AG09309 (cell line): ENCODE results near the gene LAD1.

Experiments used
- DNase-seq: peaks from one replicate; pipeline ENCODE4 v3.0.0-alpha.2; 2010; ENCODE audit warnings: low read depth
- H3K4me3 ChIP-seq: 2 replicates; pipeline ENCODE4 v1.5.1; 2011; ENCODE audit warnings: mild to moderate bottlenecking, low read depth, low read length, moderate library complexity; ENCODE audit not compliant: control insufficient read depth
- CTCF ChIP-seq: IDR thresholded peaks from 2 replicates; pipeline ENCODE4 v1.5.1; 2011; ENCODE audit warnings: mild to moderate bottlenecking, low read depth, low read length, inconsistent platforms; ENCODE audit not compliant: insufficient read depth, control insufficient read depth; ENCODE audit errors: missing control alignments

Gene LAD1

GRCh38 chr1:201396861-201397464 lies 2.2 kb downstream of the LAD1 start:
- no peak for TF ChIP-seq CTCF
- DNase-seq = no peak
- H3K4me3 ChIP-seq = no peak overlapping the region

GRCh38 chr1:201395936-201396335 lies 3.2 kb downstream of the LAD1 start:
- no peak overlapping the region for H3K4me3 ChIP-seq
- DNase-seq = no peak
- TF ChIP-seq CTCF = no peak

- no peak for TF ChIP-seq CTCF
- no peak overlapping the region for H3K4me3 ChIP-seq
- no peak for DNase-seq
Measured at GRCh38 chr1:201394591-201394990, 4.5 kb downstream of the LAD1 start.

- DNase-seq = no peak
- TF ChIP-seq CTCF = no peak
- H3K4me3 ChIP-seq = no peak overlapping the region
Measured at GRCh38 chr1:201393076-201393475, 6.0 kb downstream of the LAD1 start.

- no peak for TF ChIP-seq CTCF
- no peak for DNase-seq
- H3K4me3 ChIP-seq = no peak overlapping the region
Measured at GRCh38 chr1:201391651-201392511, 7.2 kb downstream of the LAD1 start.

- no peak for TF ChIP-seq CTCF
- H3K4me3 ChIP-seq = no peak overlapping the region
Measured at GRCh38 chr1:201391225-201391624, 7.9 kb downstream of the LAD1 start.

More at GRCh38 chr1:201391225-201391624, 7.9 kb downstream of the LAD1 start:
- DNase-seq = no peak
